Fibroblast of lung (primary cell): ENCODE measurements around the gene PNMA8C. TPM values are rescaled to one million over a fixed set of nuclear protein-coding genes. Genes with fewer than 3 reads are reported as not detected.

Experiments used
- DNase-seq, 2 donors: peaks; one replicate each; pipeline versions ENCODE4 v3.0.0 to v3.0.0-alpha.2; 2010; ENCODE audit warnings: low read depth in 2 of 2
- H2AFZ ChIP-seq: 2 replicates; pipeline ENCODE4 v1.5.1; 2012; ENCODE audit warnings: low read length, control low read depth, inconsistent platforms
- H3K27ac ChIP-seq: 2 replicates; pipeline ENCODE4 v1.5.1; 2011; ENCODE audit warnings: low read length, control low read depth; ENCODE audit not compliant: insufficient read depth
- H3K27me3 ChIP-seq: 2 replicates; pipeline ENCODE4 v1.5.1; 2011; ENCODE audit warnings: mild to moderate bottlenecking, low read length; ENCODE audit not compliant: control insufficient read depth, insufficient read depth
- H3K36me3 ChIP-seq: 2 replicates; pipeline ENCODE4 v1.5.1; 2011; ENCODE audit warnings: low read length; ENCODE audit not compliant: control insufficient read depth, insufficient read depth
- H3K4me1 ChIP-seq: 2 replicates; pipeline ENCODE4 v1.5.1; 2011; ENCODE audit warnings: low read length; ENCODE audit not compliant: control insufficient read depth, insufficient read depth; ENCODE audit errors: extremely low read depth
- H3K4me2 ChIP-seq: 2 replicates; pipeline ENCODE4 v1.5.1; 2011; ENCODE audit warnings: low read length, control low read depth; ENCODE audit not compliant: insufficient read depth; ENCODE audit errors: extremely low read depth
- H3K4me3 ChIP-seq, 4 experiments: fragments of 200-600 bp in 1 of 4; sonication (generic) in 1 of 4; replicated peaks in 1 of 4; 2 replicates each; pipeline ENCODE4 v1.5.1; 2011 to 2016; ENCODE audit warnings: low read length in 4 of 4, low read depth in 3 of 4, mild to moderate bottlenecking in 3 of 4, control low read depth in 2 of 4, inconsistent platforms in 1 of 4, mixed read lengths in 1 of 4; ENCODE audit not compliant: insufficient read depth in 1 of 4; ENCODE audit errors: control extremely low read depth in 1 of 4
- H3K79me2 ChIP-seq: 2 replicates; pipeline ENCODE4 v1.5.1; 2012; ENCODE audit warnings: mild to moderate bottlenecking, low read length, inconsistent platforms; ENCODE audit not compliant: control insufficient read depth, insufficient read depth
- H3K9ac ChIP-seq: 2 replicates; pipeline ENCODE4 v1.5.1; 2011; ENCODE audit warnings: mild to moderate bottlenecking, low read length, control low read depth; ENCODE audit not compliant: insufficient read depth
- H3K9me3 ChIP-seq: 2 replicates; pipeline ENCODE4 v1.5.1; 2012; ENCODE audit warnings: low read depth, low read length; ENCODE audit not compliant: control insufficient read depth, insufficient read depth
- H4K20me1 ChIP-seq: 2 replicates; pipeline ENCODE4 v1.5.1; 2011; ENCODE audit warnings: low read length; ENCODE audit not compliant: control insufficient read depth, insufficient read depth; ENCODE audit errors: extremely low read depth
- EZH2 ChIP-seq: IDR thresholded peaks from 2 replicates; pipeline ENCODE4 v1.5.1; 2012; ENCODE audit warnings: low read length, control low read depth, mild to moderate bottlenecking; ENCODE audit errors: missing control alignments
- polyA plus RNA-seq, 2 donors: library from polyadenylated mRNA; depleted of rRNA in 1 of 2; stranded (reverse) in 1 of 2; unstranded in 1 of 2; fragments of >200 nt; gene quantifications; 2 replicates each; pipeline ENCODE4 v1.2.1, GENCODE V29; 2011 to 2012; ENCODE audit warnings: missing spikeins in 1 of 2
- total RNA-seq: library from RNA; depleted of rRNA; stranded (reverse); fragments of >200 nt; gene quantifications from 2 replicates; pipeline ENCODE4 v1.2.1, GENCODE V29; 2014
- TF ChIP-seq, protein P1 (sequence below), 2 donors: IDR thresholded peaks in 1 of 2; conservative IDR thresholded peaks in 1 of 2; 1 replicate in 1 of 2; 2 replicates in 1 of 2; pipeline ENCODE4 v1.5.1; 2011 to 2012; ENCODE audit warnings: low read length in 2 of 2, control low read depth in 1 of 2, inconsistent platforms in 1 of 2, low read depth in 1 of 2, mild to moderate bottlenecking in 1 of 2

Gene PNMA8C
- total and polyA plus RNA-seq, 2 donors (not counting 1 experiment from before 2014, with no cell fraction given): 0.01 to 0.17 TPM

DNA sequence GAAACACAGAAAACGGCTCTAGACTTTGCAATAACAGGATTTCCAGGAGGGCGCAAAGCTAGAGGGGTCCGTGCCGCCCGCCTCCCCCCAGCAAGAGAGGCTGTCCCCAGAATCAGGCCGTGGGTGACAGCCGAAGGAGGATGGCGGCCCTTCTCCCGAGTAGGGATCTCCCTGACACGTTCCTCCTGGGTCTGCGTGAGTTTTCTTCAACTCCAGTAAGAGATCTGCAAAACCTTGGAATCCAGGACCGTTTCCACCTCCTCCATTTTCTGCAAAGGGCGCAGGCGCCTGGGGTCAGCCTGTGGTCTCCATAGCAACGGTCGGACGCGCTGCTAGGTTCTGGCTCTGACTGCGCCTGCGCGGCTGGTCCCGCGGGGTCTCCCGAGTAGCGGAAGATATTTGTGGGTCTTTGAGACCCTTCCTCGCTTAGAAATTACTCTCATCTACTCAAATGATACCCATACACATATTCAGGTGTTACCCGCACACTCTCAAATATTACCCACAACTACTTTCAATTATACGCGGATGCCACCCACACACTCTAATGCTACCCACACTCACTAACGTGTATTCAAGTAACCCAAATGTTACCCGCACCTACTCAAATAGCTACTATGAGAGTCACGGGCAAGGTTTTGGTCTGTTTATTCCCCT is 2.1 kb downstream of the PNMA8C start:
- no peaks in the 10 kb centered on the region for H3K79me2 ChIP-seq
- H3K4me2 ChIP-seq: peak overlapping the region; percentile 98
- H3K36me3 ChIP-seq: no peaks in the 10 kb centered on the region
- H4K20me1 ChIP-seq: no peaks in the 10 kb centered on the region
- H3K27ac ChIP-seq: no peak overlapping the region
- peak overlapping the region; percentile 55 for H3K9ac ChIP-seq
- H3K4me1 ChIP-seq: peaks cover 3% of the 10 kb centered on the region
- H3K9me3 ChIP-seq: no peaks in the 10 kb centered on the region
- peak overlapping the region; percentile 59 to 66 (median 60) for H3K4me3 ChIP-seq
- TF ChIP-seq, protein P1, sequence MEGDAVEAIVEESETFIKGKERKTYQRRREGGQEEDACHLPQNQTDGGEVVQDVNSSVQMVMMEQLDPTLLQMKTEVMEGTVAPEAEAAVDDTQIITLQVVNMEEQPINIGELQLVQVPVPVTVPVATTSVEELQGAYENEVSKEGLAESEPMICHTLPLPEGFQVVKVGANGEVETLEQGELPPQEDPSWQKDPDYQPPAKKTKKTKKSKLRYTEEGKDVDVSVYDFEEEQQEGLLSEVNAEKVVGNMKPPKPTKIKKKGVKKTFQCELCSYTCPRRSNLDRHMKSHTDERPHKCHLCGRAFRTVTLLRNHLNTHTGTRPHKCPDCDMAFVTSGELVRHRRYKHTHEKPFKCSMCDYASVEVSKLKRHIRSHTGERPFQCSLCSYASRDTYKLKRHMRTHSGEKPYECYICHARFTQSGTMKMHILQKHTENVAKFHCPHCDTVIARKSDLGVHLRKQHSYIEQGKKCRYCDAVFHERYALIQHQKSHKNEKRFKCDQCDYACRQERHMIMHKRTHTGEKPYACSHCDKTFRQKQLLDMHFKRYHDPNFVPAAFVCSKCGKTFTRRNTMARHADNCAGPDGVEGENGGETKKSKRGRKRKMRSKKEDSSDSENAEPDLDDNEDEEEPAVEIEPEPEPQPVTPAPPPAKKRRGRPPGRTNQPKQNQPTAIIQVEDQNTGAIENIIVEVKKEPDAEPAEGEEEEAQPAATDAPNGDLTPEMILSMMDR (conservative IDR thresholded peaks at IDR 0.05 in 1 of 2, IDR thresholded peaks at IDR 0.05 in 1 of 2; ENCODE audit: low read depth in 1 of 2, low read length in 2 of 2): no peak
- TF ChIP-seq EZH2: no peak
- H2AFZ ChIP-seq: peak overlapping the region; percentile 95
- DNase-seq: peak; percentile 68 to 84
- H3K27me3 ChIP-seq: no peaks in the 10 kb centered on the region

DNA sequence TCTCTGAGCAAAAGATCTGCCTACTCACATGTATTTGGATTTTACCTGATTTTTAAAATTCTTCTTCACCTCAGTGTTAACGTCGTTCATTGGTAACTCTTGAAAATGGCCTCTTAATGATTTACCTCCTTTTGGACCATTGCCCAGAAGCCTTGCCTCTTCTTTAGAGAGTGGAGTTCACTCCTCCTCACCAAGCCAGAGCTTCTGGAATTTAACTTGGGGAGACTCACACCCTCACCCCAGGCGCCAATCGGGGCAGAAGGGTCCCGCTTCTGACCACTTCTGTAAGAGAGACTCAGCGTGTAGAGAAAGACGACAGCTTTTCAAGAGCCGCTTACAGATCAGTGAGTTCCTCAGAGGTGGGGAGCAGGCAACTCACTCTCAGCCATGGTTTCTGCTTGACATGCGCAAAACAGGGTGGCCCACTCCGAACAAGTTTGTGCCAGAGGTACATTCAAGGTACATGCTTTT is 2.7 kb downstream of the PNMA8C start:
- H4K20me1 ChIP-seq: no peaks in the 10 kb centered on the region
- no peaks in the 10 kb centered on the region for H3K79me2 ChIP-seq
- peak overlapping the region; percentile 98 for H3K4me2 ChIP-seq
- H3K27ac ChIP-seq: no peak overlapping the region
- no peak overlapping the region for H3K9ac ChIP-seq
- H3K27me3 ChIP-seq: no peaks in the 10 kb centered on the region
- H3K4me3 ChIP-seq: peak overlapping the region; percentile 59 to 66 (median 60)
- peak overlapping the region; percentile 95 for H2AFZ ChIP-seq
- H3K36me3 ChIP-seq: no peaks in the 10 kb centered on the region
- no peaks in the 10 kb centered on the region for H3K9me3 ChIP-seq
- peaks cover 3% of the 10 kb centered on the region for H3K4me1 ChIP-seq
- TF ChIP-seq, protein P1 (conservative IDR thresholded peaks at IDR 0.05 in 1 of 2, IDR thresholded peaks at IDR 0.05 in 1 of 2; ENCODE audit: low read depth in 1 of 2, low read length in 2 of 2): no peak
- TF ChIP-seq EZH2: no peak
- peak; percentile 43 to 47 for DNase-seq

DNA sequence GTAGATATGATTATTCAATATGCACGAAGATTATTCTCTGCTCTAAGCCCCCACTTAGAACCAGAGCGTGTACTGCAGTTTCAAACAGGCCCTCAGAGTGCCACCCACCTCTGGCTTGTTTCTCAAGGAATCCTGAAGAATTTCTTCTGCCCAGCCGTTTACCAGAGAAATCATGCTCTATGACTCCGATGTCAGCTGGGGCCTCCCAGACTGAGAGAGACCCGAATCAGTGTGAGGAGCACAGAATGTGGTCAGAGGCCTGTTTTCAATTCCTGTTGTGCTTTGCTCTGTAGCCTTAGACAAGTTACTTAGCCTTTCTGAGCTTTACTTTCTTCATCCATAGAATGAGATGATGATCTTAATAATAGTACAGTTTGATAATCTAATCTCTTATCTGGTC is 5.5 kb downstream of the PNMA8C start:
- H3K27ac ChIP-seq: no peak overlapping the region
- H4K20me1 ChIP-seq: no peaks in the 10 kb centered on the region
- H3K79me2 ChIP-seq: no peaks in the 10 kb centered on the region
- no peaks in the 10 kb centered on the region for H3K36me3 ChIP-seq
- H2AFZ ChIP-seq: no peak overlapping the region
- H3K9me3 ChIP-seq: no peaks in the 10 kb centered on the region
- H3K4me3 ChIP-seq: no peak overlapping the region
- TF ChIP-seq EZH2: no peak
- H3K9ac ChIP-seq: no peak overlapping the region
- no peak for DNase-seq
- no peak overlapping the region for H3K4me2 ChIP-seq
- peaks cover 3% of the 10 kb centered on the region for H3K4me1 ChIP-seq
- no peaks in the 10 kb centered on the region for H3K27me3 ChIP-seq
